Measurements from ENCODE around the gene DPF3. TPM values are rescaled to one million over a fixed set of nuclear protein-coding genes. Genes with fewer than 3 reads are reported as not detected.

DPF3 gene
- total and polyA plus RNA-seq, 2 of the 13 experiments (the other 11 are each of a cell fraction or from before 2014, with no cell fraction given): 0.09 to 0.60 TPM

GRCh38 chr14:72851635-72852034 is 42.3 kb downstream of the DPF3 start:
- POLR2A ChIA-PET: no interaction called here
- Histone ChIP-seq H3K4me2 (ENCODE audit: low read depth, low read length) (no peak overlapping the region), H4K20me1 (ENCODE audit: insufficient read depth, low read length) (no peaks in the 10 kb centered on the region), H3K4me1 (ENCODE audit: insufficient read depth, low read length) (peaks cover 22% of the 10 kb centered on the region), H3K9me3 (ENCODE audit: low read length) (no peaks in the 10 kb centered on the region), H3K36me3 (replicated peaks in 1 of 2; ENCODE audit: control insufficient read depth in 1 of 2, insufficient read depth in 2 of 2, low read length in 2 of 2) (no peaks in the 10 kb centered on the region), H3K4me3 (replicated peaks in 1 of 3; ENCODE audit: insufficient read depth in 1 of 3, low read depth in 2 of 3, low read length in 3 of 3) (no peak overlapping the region), H3K9ac (ENCODE audit: insufficient read depth, low read depth, low read length) (no peak overlapping the region), H3K79me2 (ENCODE audit: insufficient read depth, low read length) (no peaks in the 10 kb centered on the region), H3K27ac (ENCODE audit: extremely low read length, insufficient read depth, low read length) (no peak overlapping the region), H2AFZ (ENCODE audit: low read length) (no peak overlapping the region), H3K27me3 (ENCODE audit: control insufficient read depth in 1 of 2, insufficient read depth in 2 of 2, low read length in 2 of 2) (peaks cover 1 to 6% of the 10 kb centered on the region in 2 experiments; a peak in 1 of 5 replicates)
- FAIRE-seq: no peak
- CTCF ChIA-PET (ENCODE audit: low intra/inter-chr PET ratio, low total read pairs): no interaction called here
- no TSS peak for BruUV-seq (replicated peaks)
- no peak for DNase-seq (ENCODE audit: low spot score)
- in situ Hi-C loops (cut with HindIII; ENCODE audit: extremely low pct_ligation_motif_present, low pct_unique_long_range_greater_than_20kb) (no loop called here), intact Hi-C loops (cut with micrococcal nuclease; ENCODE audit: unreplicated experiment) (no loop called here)
- ATAC-seq: no peak
- WGBS (ENCODE audit: low lambda C conversion rate): 64% methylated on average over 10 of the region's 14 CpGs
- TF ChIP-seq HOXA3 (CRISPR knock-in tag; IDR thresholded peaks at IDR 0.05) (no peak), LCORL (IDR thresholded peaks at IDR 0.05) (no peak), LCORL (CRISPR knock-in tag; IDR thresholded peaks at IDR 0.05) (no peak), POLR2G (IDR thresholded peaks at IDR 0.05; ENCODE audit: low read depth, low read length) (no peak), ZNF567 (CRISPR knock-in tag; IDR thresholded peaks at IDR 0.05; ENCODE audit: borderline replicate concordance) (no peak), ZNF326 (CRISPR knock-in tag; IDR thresholded peaks at IDR 0.05; ENCODE audit: borderline replicate concordance) (no peak), CREB1 (IDR thresholded peaks at IDR 0.05) (no peak), CREB1 (CRISPR knock-in tag; IDR thresholded peaks at IDR 0.05) (no peak), SOX13 (IDR thresholded peaks at IDR 0.05) (no peak), SOX13 (CRISPR knock-in tag; conservative IDR thresholded peaks at IDR 0.05 in 1 of 2, IDR thresholded peaks at IDR 0.05 in 1 of 2) (no peak), ZNF589 (CRISPR knock-in tag; conservative IDR thresholded peaks at IDR 0.05) (no peak), ZKSCAN5 (CRISPR knock-in tag; IDR thresholded peaks at IDR 0.05) (no peak), ZNF777 (CRISPR knock-in tag; IDR thresholded peaks at IDR 0.05) (no peak), ZNF83 (CRISPR knock-in tag; IDR thresholded peaks at IDR 0.05; ENCODE audit: borderline replicate concordance) (no peak)
- TF ChIP-seq, protein P1, sequence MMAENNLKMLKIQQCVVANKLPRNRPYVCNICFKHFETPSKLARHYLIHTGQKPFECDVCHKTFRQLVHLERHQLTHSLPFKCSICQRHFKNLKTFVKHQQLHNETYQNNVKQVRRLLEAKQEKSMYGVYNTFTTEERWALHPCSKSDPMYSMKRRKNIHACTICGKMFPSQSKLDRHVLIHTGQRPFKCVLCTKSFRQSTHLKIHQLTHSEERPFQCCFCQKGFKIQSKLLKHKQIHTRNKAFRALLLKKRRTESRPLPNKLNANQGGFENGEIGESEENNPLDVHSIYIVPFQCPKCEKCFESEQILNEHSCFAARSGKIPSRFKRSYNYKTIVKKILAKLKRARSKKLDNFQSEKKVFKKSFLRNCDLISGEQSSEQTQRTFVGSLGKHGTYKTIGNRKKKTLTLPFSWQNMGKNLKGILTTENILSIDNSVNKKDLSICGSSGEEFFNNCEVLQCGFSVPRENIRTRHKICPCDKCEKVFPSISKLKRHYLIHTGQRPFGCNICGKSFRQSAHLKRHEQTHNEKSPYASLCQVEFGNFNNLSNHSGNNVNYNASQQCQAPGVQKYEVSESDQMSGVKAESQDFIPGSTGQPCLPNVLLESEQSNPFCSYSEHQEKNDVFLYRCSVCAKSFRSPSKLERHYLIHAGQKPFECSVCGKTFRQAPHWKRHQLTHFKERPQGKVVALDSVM (CRISPR knock-in tag; IDR thresholded peaks at IDR 0.05): no peak
